Sigmoid colon (tissue), 7 donors: ENCODE results near the gene NFKBIZ. TPM values are rescaled to one million over a fixed set of nuclear protein-coding genes. Genes with fewer than 3 reads are reported as not detected.
A peak's percentile ranks its signal among the peaks of the same experiment; 100 is the strongest.

ENCODE experiments used
- DNase-seq: peaks from one replicate; pipeline ENCODE4 v3.0.0-alpha.2; 2019
- H3K27ac ChIP-seq, 4 donors: fragments of 200-600 bp; sonication (generic); one replicate each; pipeline ENCODE4 v1.5.1; 2016 to 2019; ENCODE audit warnings: mild to moderate bottlenecking in 1 of 4
- H3K27me3 ChIP-seq, 3 donors: fragments of 200-600 bp; sonication (generic); one replicate each; pipeline ENCODE4 v1.5.1; 2019; ENCODE audit warnings: mild to moderate bottlenecking in 1 of 3
- H3K36me3 ChIP-seq, 4 donors: fragments of 200-600 bp; sonication (generic); one replicate each; pipeline ENCODE4 v1.5.1; 2016 to 2019
- H3K4me1 ChIP-seq, 4 donors: fragments of 200-600 bp; sonication (generic); one replicate each; pipeline ENCODE4 v1.5.1; 2017 to 2019
- H3K4me3 ChIP-seq, 4 donors: fragments of 200-600 bp; sonication (generic); one replicate each; pipeline ENCODE4 v1.5.1; 2017 to 2019; ENCODE audit warnings: mild to moderate bottlenecking in 2 of 4, moderate library complexity in 1 of 4
- H3K9me3 ChIP-seq, 4 donors: fragments of 200-600 bp in 3 of 4; sonication (generic) in 3 of 4; one replicate each; pipeline versions ENCODE4 v1.5.1 to v1.6.1; 2013 to 2019
- EP300 ChIP-seq, 4 donors: sonication (generic); formaldehyde crosslinking; IDR thresholded peaks; one replicate each; pipeline ENCODE4 v1.6.1; 2017; ENCODE audit warnings: antibody characterized with exemption in 4 of 4
- POLR2A ChIP-seq, 2 donors: fragments of 450-650 bp; IDR thresholded peaks; one replicate each; pipeline ENCODE4 v1.6.1; 2016; ENCODE audit warnings: antibody characterized with exemption in 2 of 2, mild to moderate bottlenecking in 2 of 2, moderate library complexity in 2 of 2
- POLR2AphosphoS5 ChIP-seq, 4 donors: sonication (generic); formaldehyde crosslinking; IDR thresholded peaks; one replicate each; pipeline ENCODE4 v1.6.1; 2017; ENCODE audit warnings: antibody characterized with exemption in 4 of 4
- WGBS, 2 donors: extraction: QIAGEN DNeasy Blood & Tissue Kit; methylation state at CpG; one replicate each; pipeline ENCODE4 v1.1.7; 2013; 5-methylcytosine and 5-hydroxymethylcytosine counted together
- intact Hi-C: fragments of 100-400 bp; cut with DNase I; formaldehyde crosslinking; loops from one replicate; pipeline ENCODE4 v1.15.1; 2023
- polyA plus RNA-seq, 3 donors: library from polyadenylated mRNA; stranded (reverse); fragments of 200-250 nt; gene quantifications; one replicate each; pipeline ENCODE4 v1.2.3, GENCODE V29; 2013
- total RNA-seq, 4 donors: library from RNA; depleted of rRNA; stranded (reverse); fragments of >200 nt; gene quantifications; one replicate each; pipeline ENCODE4 v1.1.0, GENCODE V29; 2016
- TF ChIP-seq, protein P1 (sequence below), 4 experiments: fragments of 450-650 bp in 3 of 4; fragments of 200-600 bp in 1 of 4; IDR thresholded peaks; one replicate each; pipeline ENCODE4 v1.5.1; 2016 to 2019; ENCODE audit warnings: antibody characterized with exemption in 4 of 4, mild to moderate bottlenecking in 3 of 4, moderate library complexity in 2 of 4
- donor health status: healthy with polysubstance abuse.
- donor health status: Bipolar disorder and iron deficiency.
- donor health status: healthy.

The NFKBIZ gene
- total and polyA plus RNA-seq, 7 donors: 4.2 to 121 (median 55.0) TPM

DNA sequence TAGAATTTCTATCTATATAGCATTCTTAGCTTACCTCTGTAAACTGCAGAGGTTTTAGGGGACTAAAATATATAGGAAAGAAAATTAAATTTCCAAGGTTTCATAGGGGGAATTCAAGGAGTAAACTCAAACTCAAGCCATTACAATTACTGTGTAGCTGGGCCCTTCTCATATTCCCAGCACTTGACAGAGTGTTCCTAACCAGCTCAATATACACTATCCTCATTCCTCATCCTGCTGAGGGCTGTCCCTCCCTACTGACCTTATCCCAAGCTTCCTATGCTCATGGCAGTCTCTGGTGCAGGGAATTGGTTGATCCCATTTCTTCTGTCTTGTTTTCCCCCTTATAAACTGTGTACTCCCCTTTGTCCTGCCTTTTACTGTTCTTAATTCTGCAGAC, 36.4 kb upstream of the NFKBIZ start:
- no peak for TF ChIP-seq POLR2A (IDR thresholded peaks at IDR 0.05)
- no peak for TF ChIP-seq EP300 (IDR thresholded peaks at IDR 0.05)
- TF ChIP-seq, protein P1, sequence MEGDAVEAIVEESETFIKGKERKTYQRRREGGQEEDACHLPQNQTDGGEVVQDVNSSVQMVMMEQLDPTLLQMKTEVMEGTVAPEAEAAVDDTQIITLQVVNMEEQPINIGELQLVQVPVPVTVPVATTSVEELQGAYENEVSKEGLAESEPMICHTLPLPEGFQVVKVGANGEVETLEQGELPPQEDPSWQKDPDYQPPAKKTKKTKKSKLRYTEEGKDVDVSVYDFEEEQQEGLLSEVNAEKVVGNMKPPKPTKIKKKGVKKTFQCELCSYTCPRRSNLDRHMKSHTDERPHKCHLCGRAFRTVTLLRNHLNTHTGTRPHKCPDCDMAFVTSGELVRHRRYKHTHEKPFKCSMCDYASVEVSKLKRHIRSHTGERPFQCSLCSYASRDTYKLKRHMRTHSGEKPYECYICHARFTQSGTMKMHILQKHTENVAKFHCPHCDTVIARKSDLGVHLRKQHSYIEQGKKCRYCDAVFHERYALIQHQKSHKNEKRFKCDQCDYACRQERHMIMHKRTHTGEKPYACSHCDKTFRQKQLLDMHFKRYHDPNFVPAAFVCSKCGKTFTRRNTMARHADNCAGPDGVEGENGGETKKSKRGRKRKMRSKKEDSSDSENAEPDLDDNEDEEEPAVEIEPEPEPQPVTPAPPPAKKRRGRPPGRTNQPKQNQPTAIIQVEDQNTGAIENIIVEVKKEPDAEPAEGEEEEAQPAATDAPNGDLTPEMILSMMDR (IDR thresholded peaks at IDR 0.05): no peak
- no peak for TF ChIP-seq POLR2AphosphoS5 (IDR thresholded peaks at IDR 0.05)
- intact Hi-C loops: loop anchor here (2.0 kb wide), 1 partner anchor 412 kb away; no protein-coding TSS in a partner anchor
- peaks cover 0 to 44% (median 16%) of the 10 kb centered on the region in 4 donors for H3K4me1 ChIP-seq

DNA sequence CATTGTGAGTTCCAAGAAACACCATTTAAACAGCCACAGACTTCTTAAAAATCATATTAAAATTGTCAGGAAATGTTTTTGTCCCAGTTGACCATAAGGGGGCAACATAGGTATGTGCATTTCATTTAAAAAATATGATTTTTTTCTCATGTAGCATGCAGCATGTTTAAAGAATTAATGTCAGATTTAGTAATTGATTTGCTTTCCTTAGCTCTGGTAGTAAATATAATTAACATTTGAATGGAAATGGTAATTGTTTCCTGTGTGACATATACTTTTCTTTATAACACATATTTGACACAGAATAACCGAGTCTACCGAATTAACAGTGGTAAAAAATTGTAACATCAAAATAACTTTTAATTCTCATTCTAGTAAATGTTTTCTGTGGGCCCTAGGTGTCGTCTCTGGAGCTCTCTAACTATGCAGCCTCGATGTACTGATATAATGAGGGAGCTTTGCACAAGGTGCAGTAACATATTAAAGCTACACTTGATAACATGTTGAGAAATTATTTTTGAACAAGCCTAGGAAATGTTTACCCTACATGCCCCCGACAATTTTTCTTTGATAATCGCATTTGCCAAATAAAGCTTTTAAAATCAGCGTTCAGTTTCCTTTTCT, 35.4 kb upstream of the NFKBIZ start:
- H3K36me3 ChIP-seq: peaks cover 0 to 13% (median 2%) of the 10 kb centered on the region in 4 donors
- H3K4me1 ChIP-seq: peaks cover 0 to 42% (median 14%) of the 10 kb centered on the region in 4 donors
- no peak overlapping the region for H3K4me3 ChIP-seq
- no peaks in the 10 kb centered on the region for H3K27me3 ChIP-seq
- WGBS, 2 donors: 34 to 70% methylated on average over 7 of the region's 7 CpGs
- no peak for DNase-seq
- H3K27ac ChIP-seq: peak overlapping the region in 1 of 4 donors; percentile 35
- intact Hi-C loops: loop anchor here (2.0 kb wide), 1 partner anchor 411 kb away; no protein-coding TSS in a partner anchor
- H3K9me3 ChIP-seq: no peaks in the 10 kb centered on the region
- TF ChIP-seq POLR2A (IDR thresholded peaks at IDR 0.05): no peak
- TF ChIP-seq, protein P1 (IDR thresholded peaks at IDR 0.05): peak; percentile 27 to 56 (median 51)

More for the DNA sequence above, 36.4 kb upstream of the NFKBIZ start:
- no peaks in the 10 kb centered on the region for H3K9me3 ChIP-seq
- no peak overlapping the region for H3K4me3 ChIP-seq
- no peak for DNase-seq
- H3K36me3 ChIP-seq: peaks cover 0 to 12% (median 2%) of the 10 kb centered on the region in 4 donors
- no peaks in the 10 kb centered on the region for H3K27me3 ChIP-seq
- H3K27ac ChIP-seq: no peak overlapping the region

DNA sequence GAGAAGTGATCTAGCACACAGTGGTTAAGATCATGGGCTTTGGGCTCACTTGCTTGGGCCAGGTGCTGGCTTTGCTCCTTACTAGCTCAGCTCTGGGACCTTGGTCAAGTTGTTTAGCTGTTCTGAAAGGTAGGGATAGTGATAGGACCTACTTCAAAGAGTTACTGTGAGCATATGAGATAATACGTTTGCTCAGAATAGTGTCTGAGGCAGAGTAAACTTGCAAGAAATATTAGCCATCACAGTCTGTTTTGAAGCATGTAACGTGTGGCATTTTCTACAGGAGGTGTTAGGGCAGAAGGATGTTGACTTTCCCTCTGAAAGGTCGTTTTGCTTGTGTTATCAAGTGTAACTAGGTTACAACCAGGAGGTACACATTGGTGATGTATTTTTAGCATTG, 34.5 kb upstream of the NFKBIZ start:
- Histone ChIP-seq H3K27me3 (no peaks in the 10 kb centered on the region), H3K27ac (peak overlapping the region in 3 of 4 donors; percentile 13 to 52 (median 35)), H3K36me3 (peaks cover 0 to 13% (median 2%) of the 10 kb centered on the region in 4 donors), H3K4me3 (no peak overlapping the region), H3K9me3 (no peaks in the 10 kb centered on the region), H3K4me1 (peaks cover 0 to 33% (median 5%) of the 10 kb centered on the region in 4 donors)
- 21 to 46% methylated on average over 3 of the region's 3 CpGs for WGBS, 2 donors
- intact Hi-C loops: no loop called here
- DNase-seq: no peak
- TF ChIP-seq POLR2AphosphoS5 (IDR thresholded peaks at IDR 0.05): no peak
- no peak for TF ChIP-seq POLR2A (IDR thresholded peaks at IDR 0.05)
- TF ChIP-seq, protein P1 (IDR thresholded peaks at IDR 0.05): no peak
- no peak for TF ChIP-seq EP300 (IDR thresholded peaks at IDR 0.05)

DNA sequence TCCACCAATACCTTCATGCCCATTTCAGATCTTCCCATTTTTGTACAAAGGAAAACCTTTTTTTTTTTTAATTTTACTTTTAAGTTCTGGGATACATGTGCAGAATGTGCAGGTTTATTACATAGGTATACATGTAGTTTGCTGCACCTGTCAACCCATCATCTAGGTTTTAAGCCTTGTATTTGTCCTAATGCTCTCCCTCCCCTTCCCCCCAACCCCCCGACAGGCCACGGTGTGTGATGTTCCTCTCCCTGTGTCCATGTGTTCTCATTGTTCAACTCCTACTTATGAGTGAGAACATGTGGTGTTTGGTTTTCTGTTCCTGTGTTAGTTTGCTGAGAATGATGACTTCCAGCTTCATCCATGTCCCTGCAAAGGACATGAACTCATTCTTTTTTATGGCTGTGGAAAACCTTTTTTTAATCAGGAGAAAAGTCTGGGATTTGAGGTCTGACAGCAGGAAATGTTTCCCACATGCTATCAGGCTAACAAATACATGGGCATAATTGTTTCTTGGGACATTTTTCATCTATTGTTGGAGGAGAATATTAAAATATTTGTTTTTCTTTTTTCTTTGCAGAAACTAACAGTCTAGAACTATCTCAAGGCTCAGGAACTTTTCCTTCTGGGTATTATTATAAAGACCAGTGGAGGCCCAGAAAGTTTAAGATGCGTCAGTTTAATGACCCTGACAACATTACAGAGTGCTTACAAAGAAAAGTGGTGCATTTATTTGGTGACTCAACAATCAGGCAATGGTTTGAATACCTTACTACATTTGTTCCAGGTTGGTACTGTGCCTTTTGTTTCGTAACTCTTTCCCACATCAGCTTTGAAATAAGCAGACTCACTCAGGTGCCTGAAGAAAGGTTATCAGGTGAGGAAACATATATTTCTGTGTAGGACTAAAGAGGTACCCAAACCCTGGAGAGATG, 32.8 kb upstream of the NFKBIZ start:
- intact Hi-C loops: no loop called here
- no peaks in the 10 kb centered on the region for H3K27me3 ChIP-seq
- WGBS, 2 donors: 82 to 93% methylated on average over 4 of the region's 4 CpGs
- H3K4me3 ChIP-seq: no peak overlapping the region
- peak overlapping the region; percentile 5 to 52 (median 30) for H3K27ac ChIP-seq
- TF ChIP-seq POLR2AphosphoS5 (IDR thresholded peaks at IDR 0.05) (peak in 2 of 4 donors; percentile 52 to 53), EP300 (IDR thresholded peaks at IDR 0.05) (no peak)
- TF ChIP-seq, protein P1 (IDR thresholded peaks at IDR 0.05): no peak
- peaks cover 0 to 15% (median 3%) of the 10 kb centered on the region in 4 donors for H3K36me3 ChIP-seq
- peaks cover 0 to 23% (median 0%) of the 10 kb centered on the region in 4 donors for H3K4me1 ChIP-seq
- no peaks in the 10 kb centered on the region for H3K9me3 ChIP-seq
- peak; percentile 60 for DNase-seq
